ENCODE measurements around the gene TRIM14. TPM values are rescaled to one million over a fixed set of nuclear protein-coding genes. Genes with fewer than 3 reads are reported as not detected.
A peak's percentile ranks its signal among the peaks of the same experiment; 100 is the strongest.

TRIM14 gene, protein sequence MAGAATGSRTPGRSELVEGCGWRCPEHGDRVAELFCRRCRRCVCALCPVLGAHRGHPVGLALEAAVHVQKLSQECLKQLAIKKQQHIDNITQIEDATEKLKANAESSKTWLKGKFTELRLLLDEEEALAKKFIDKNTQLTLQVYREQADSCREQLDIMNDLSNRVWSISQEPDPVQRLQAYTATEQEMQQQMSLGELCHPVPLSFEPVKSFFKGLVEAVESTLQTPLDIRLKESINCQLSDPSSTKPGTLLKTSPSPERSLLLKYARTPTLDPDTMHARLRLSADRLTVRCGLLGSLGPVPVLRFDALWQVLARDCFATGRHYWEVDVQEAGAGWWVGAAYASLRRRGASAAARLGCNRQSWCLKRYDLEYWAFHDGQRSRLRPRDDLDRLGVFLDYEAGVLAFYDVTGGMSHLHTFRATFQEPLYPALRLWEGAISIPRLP
- 100 to 1,000 TPM in 1 of 2 experiments, 10 to 100 TPM in 1; 99.4 to 101 TPM for total RNA-seq

DNA sequence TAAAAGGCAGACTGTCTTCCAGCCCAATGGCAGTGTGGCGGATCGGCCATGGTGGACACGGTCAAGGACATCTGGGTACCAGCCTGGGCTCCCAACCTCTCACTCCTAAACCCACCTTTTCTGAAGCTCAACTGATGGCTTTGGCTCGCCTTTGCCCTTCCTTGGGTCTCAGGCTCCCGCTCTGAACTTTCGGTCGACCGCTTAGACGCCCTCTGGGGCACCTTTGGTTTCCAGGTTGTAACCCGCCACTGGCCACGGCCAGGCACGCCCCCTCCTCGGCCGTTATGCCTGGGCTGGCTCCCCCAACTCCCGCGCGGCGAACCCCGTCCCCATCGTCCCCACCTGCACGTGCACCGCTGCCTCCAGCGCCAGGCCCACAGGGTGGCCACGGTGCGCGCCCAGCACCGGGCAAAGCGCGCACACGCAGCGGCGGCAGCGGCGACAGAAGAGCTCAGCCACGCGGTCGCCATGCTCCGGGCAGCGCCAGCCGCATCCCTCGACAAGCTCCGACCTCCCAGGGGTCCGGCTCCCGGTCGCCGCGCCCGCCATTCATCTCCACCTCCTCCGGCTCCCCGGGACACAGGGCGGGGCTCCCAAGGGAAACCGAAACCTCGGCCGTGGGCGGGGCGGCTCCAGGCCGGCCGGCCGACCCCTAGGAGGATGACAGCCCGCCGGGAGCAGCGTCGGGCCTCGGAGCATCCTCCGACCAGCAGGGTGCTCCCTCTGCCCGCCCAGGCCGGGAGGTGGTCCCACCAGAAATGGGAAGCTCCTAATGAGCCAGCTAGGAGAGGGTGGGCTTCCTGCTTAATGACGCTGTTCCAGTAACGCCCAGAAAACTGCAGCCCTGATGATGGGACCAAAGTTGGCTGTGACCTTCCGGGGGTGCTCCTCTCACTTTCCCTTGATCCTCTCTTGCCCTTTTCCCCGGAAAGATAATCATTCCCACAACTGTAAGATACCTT is at the start of gene TRIM14:
Gene TRIM14 (minus strand): TSS at position 583 of the 962 bp plus-strand sequence. CDS start 34 bp downstream, at position 549.
- Mint-ChIP-seq H3K27ac (peak within 1 kb of the TSS; percentile 90), H3K36me3 (ENCODE audit: low read depth) (peaks cover 27% of the 10 kb centered on the region), H3K9me3 (no peaks in the 10 kb centered on the region), H3K4me3 (peak within 1 kb of the TSS; percentile 81), H3K27me3 (no peaks in the 10 kb centered on the region), H3K4me1 (peaks cover 49% of the 10 kb centered on the region)
- POLR2A ChIA-PET = interaction anchor here (0.7 to 7.4 kb wide), 23 partner anchors 10 to 486 kb away, joined by 3 to 221 read pairs (median 6); partner anchors contain the start of genes ANP32B, CORO2A, NANS and NCBP1
- DNase-seq = peak; percentile 72
- CTCF ChIA-PET = interaction anchor here (0.6 to 6.7 kb wide), 22 partner anchors 10 to 673 kb away, joined by 3 to 61 read pairs (median 4); partner anchors contain the start of gene TBC1D2

- Mint-ChIP-seq H3K4me1 (peaks cover 60% of the 10 kb centered on the region), H3K4me3 (no peak overlapping the region), H3K27ac (no peak overlapping the region), H3K36me3 (ENCODE audit: low read depth) (no peaks in the 10 kb centered on the region), H3K9me3 (no peaks in the 10 kb centered on the region), H3K27me3 (no peaks in the 10 kb centered on the region)
- no peak for DNase-seq
- CTCF ChIA-PET = interaction anchor here (0.9 kb wide), 1 partner anchor 11 kb away, joined by 3 read pairs; no protein-coding TSS in a partner anchor
- POLR2A ChIA-PET = interaction anchor here (1.0 kb wide), 1 partner anchor 19 kb away, joined by 3 read pairs; no protein-coding TSS in a partner anchor
Observed at GRCh38 chr9:98168153-98168780, 49.2 kb upstream of the TRIM14 start.

GRCh38 chr9:98164912-98165311 is 45.9 kb upstream of the TRIM14 start:
- ChIA-PET POLR2A (interaction anchor here (1.7 kb wide), 1 partner anchor 91 kb away, joined by 4 read pairs; the partner anchor contains the start of gene TBC1D2), CTCF (no interaction called here)
- Mint-ChIP-seq H3K36me3 (ENCODE audit: low read depth) (no peaks in the 10 kb centered on the region), H3K27ac (no peak overlapping the region), H3K4me1 (peaks cover 55% of the 10 kb centered on the region), H3K9me3 (no peaks in the 10 kb centered on the region), H3K4me3 (no peak overlapping the region), H3K27me3 (no peaks in the 10 kb centered on the region)
- no peak for DNase-seq

GRCh38 chr9:98162613-98163012 is 43.6 kb upstream of the TRIM14 start:
- H3K4me3 Mint-ChIP-seq = no peak overlapping the region
- ChIA-PET POLR2A (interaction anchor here (1.0 kb wide), 1 partner anchor 22 kb away, joined by 3 read pairs; no protein-coding TSS in a partner anchor), CTCF (no interaction called here)
- H3K9me3 Mint-ChIP-seq = no peaks in the 10 kb centered on the region
- no peak for DNase-seq
- no peak overlapping the region for H3K27ac Mint-ChIP-seq
- peaks cover 41% of the 10 kb centered on the region for H3K4me1 Mint-ChIP-seq
- H3K36me3 Mint-ChIP-seq (ENCODE audit: low read depth) = no peaks in the 10 kb centered on the region
- H3K27me3 Mint-ChIP-seq = no peaks in the 10 kb centered on the region

DNA sequence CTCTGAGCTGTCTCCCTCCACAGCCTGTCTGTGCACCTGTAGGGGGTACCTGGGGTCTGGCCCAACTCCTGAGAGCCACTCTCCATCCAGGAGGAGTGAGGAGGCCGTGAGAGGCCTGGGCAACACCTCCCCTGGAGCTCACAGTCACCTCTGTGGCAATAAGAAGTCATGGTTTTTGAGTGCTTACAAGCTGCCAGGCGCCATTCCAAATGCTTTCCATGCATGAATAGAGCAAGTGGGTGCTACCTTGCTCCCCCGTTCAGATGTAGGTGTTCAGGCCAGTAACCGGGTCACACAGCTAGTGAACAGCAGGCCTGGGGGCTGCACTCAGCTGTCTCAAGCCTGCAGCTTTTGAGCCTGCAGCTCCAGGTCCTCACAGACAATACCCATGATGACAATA is 42.8 kb upstream of the TRIM14 start:
- no peak overlapping the region for H3K27ac Mint-ChIP-seq
- H3K9me3 Mint-ChIP-seq = no peaks in the 10 kb centered on the region
- H3K36me3 Mint-ChIP-seq (ENCODE audit: low read depth) = no peaks in the 10 kb centered on the region
- ChIA-PET CTCF (no interaction called here), POLR2A (interaction anchor here (0.7 to 1.0 kb wide), 3 partner anchors 16 to 41 kb away, joined by 3 read pairs; no protein-coding TSS in a partner anchor)
- H3K4me1 Mint-ChIP-seq = peaks cover 35% of the 10 kb centered on the region
- no peak for DNase-seq
- H3K27me3 Mint-ChIP-seq = no peaks in the 10 kb centered on the region
- no peak overlapping the region for H3K4me3 Mint-ChIP-seq

GRCh38 chr9:98159790-98160189 is 40.8 kb upstream of the TRIM14 start:
- H3K27me3 Mint-ChIP-seq = no peaks in the 10 kb centered on the region
- no peaks in the 10 kb centered on the region for H3K9me3 Mint-ChIP-seq
- peaks cover 3% of the 10 kb centered on the region for H3K36me3 Mint-ChIP-seq (ENCODE audit: low read depth)
- no peak overlapping the region for H3K4me3 Mint-ChIP-seq
- H3K4me1 Mint-ChIP-seq = peaks cover 24% of the 10 kb centered on the region
- CTCF ChIA-PET = no interaction called here
- POLR2A ChIA-PET = no interaction called here
- no peak overlapping the region for H3K27ac Mint-ChIP-seq
- no peak for DNase-seq

GRCh38 chr9:98159301-98159700 is 40.3 kb upstream of the TRIM14 start:
- CTCF ChIA-PET = interaction anchor here (1.1 kb wide), 1 partner anchor 40 kb away, joined by 5 read pairs; the partner anchor contains the start of gene TRIM14
- H3K27me3 Mint-ChIP-seq = no peaks in the 10 kb centered on the region
- POLR2A ChIA-PET = interaction anchor here (0.6 kb wide), 1 partner anchor 150 kb away, joined by 3 read pairs; no protein-coding TSS in a partner anchor
- H3K36me3 Mint-ChIP-seq (ENCODE audit: low read depth) = peaks cover 3% of the 10 kb centered on the region
- no peaks in the 10 kb centered on the region for H3K9me3 Mint-ChIP-seq
- no peak for DNase-seq
- no peak overlapping the region for H3K27ac Mint-ChIP-seq
- no peak overlapping the region for H3K4me3 Mint-ChIP-seq
- H3K4me1 Mint-ChIP-seq = peaks cover 19% of the 10 kb centered on the region

DNA sequence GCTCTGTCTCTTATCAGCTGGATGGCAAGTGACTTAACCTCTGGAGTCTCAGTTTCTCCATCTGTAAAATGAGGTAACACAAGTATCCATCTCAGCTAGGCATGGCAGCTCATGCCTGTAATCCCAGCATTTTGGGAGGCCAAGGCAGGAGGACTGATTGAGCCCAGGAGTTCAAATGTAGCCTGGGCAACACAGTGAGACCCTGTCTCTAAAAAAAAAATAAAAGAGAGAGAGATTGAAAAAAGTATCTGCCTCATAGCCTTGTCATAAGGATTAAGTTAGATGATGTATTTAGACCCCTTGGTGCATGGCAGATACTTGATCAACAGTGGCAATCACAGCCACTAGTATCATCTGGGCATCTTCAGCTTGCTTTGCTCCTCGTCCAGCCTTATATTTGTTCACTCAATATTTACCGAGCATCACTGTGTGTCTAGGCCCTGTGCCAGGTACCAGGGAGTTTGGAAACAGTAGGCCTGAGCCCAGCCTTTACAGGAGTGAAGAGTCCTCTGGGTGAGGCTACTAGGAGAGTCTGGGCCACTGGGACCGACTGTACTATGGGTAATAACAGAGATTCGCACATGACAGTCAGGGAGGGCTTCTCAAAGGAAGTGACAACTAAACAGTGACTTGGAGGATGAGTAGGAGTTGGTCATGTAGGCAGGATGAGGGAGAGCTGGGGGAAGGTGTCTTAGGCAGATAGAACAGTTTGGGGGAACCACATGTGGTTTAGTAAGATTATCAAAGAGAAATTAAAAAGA is 39.2 kb upstream of the TRIM14 start:
- H3K27me3 Mint-ChIP-seq = no peaks in the 10 kb centered on the region
- DNase-seq = no peak
- H3K36me3 Mint-ChIP-seq (ENCODE audit: low read depth) = peaks cover 6% of the 10 kb centered on the region
- ChIA-PET POLR2A (interaction anchor here (0.8 kb wide), 1 partner anchor 175 kb away, joined by 3 read pairs; the partner anchor contains the start of gene ANP32B), CTCF (interaction anchor here (1.1 to 1.8 kb wide), 2 partner anchors 10 to 39 kb away, joined by 3 to 5 read pairs; partner anchors contain the start of gene TRIM14)
- no peak overlapping the region for H3K27ac Mint-ChIP-seq
- H3K4me3 Mint-ChIP-seq = no peak overlapping the region
- H3K9me3 Mint-ChIP-seq = no peaks in the 10 kb centered on the region
- peaks cover 8% of the 10 kb centered on the region for H3K4me1 Mint-ChIP-seq

- H3K9me3 Mint-ChIP-seq = no peaks in the 10 kb centered on the region
- H3K4me1 Mint-ChIP-seq = peaks cover 7% of the 10 kb centered on the region
- H3K36me3 Mint-ChIP-seq (ENCODE audit: low read depth) = peaks cover 6% of the 10 kb centered on the region
- H3K4me3 Mint-ChIP-seq = no peak overlapping the region
- DNase-seq = no peak
- no peaks in the 10 kb centered on the region for H3K27me3 Mint-ChIP-seq
- H3K27ac Mint-ChIP-seq = no peak overlapping the region
- CTCF ChIA-PET = interaction anchor here (1.8 kb wide), 1 partner anchor 11 kb away, joined by 3 read pairs; no protein-coding TSS in a partner anchor
- POLR2A ChIA-PET = interaction anchor here (0.8 kb wide), 1 partner anchor 174 kb away, joined by 3 read pairs; the partner anchor contains the start of gene ANP32B
Observed at GRCh38 chr9:98157372-98157771, 38.4 kb upstream of the TRIM14 start.

DNA sequence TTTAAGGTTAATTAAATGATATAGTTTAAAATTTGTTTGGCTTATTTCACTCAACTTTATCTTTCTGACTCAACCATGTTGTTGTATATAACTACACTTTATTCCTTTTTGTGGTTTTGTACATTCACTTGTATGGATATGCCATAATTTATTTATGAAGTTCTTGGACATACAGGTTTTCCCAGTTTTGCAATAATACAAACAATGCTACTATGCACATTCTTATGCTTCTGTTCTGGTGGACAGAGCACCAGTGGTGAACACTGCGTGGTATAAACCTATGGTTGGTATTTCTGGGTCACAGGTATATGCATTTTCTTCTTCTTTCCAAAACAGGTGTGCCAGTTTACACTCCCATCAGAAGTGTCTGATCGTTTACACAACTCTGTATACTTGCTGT is 35.7 kb upstream of the TRIM14 start:
- Mint-ChIP-seq H3K4me1 (peaks cover 9% of the 10 kb centered on the region), H3K9me3 (no peaks in the 10 kb centered on the region), H3K36me3 (ENCODE audit: low read depth) (peaks cover 6% of the 10 kb centered on the region), H3K4me3 (no peak overlapping the region), H3K27me3 (no peaks in the 10 kb centered on the region), H3K27ac (no peak overlapping the region)
- POLR2A ChIA-PET = no interaction called here
- CTCF ChIA-PET = no interaction called here
- DNase-seq = no peak

GRCh38 chr9:98152526-98152925 is 33.5 kb upstream of the TRIM14 start:
- no peak for DNase-seq
- H3K9me3 Mint-ChIP-seq = no peaks in the 10 kb centered on the region
- CTCF ChIA-PET = no interaction called here
- peaks cover 8% of the 10 kb centered on the region for H3K36me3 Mint-ChIP-seq (ENCODE audit: low read depth)
- H3K4me1 Mint-ChIP-seq = peaks cover 8% of the 10 kb centered on the region
- POLR2A ChIA-PET = no interaction called here
- no peak overlapping the region for H3K4me3 Mint-ChIP-seq
- no peak overlapping the region for H3K27ac Mint-ChIP-seq
- no peaks in the 10 kb centered on the region for H3K27me3 Mint-ChIP-seq

- no peak for DNase-seq
- CTCF ChIA-PET = no interaction called here
- no peaks in the 10 kb centered on the region for H3K9me3 Mint-ChIP-seq
- H3K27ac Mint-ChIP-seq = no peak overlapping the region
- peaks cover 5% of the 10 kb centered on the region for H3K36me3 Mint-ChIP-seq (ENCODE audit: low read depth)
- POLR2A ChIA-PET = no interaction called here
- H3K4me1 Mint-ChIP-seq = peaks cover 18% of the 10 kb centered on the region
- no peaks in the 10 kb centered on the region for H3K27me3 Mint-ChIP-seq
- H3K4me3 Mint-ChIP-seq = no peak overlapping the region
Observed at GRCh38 chr9:98150721-98151120, 31.7 kb upstream of the TRIM14 start.
